HuH-7.5 (cell line): ENCODE results near the gene AGBL1.
"Not testable (repeated sequence)": the region's sequence is repeated elsewhere in the genome, so short reads cannot be mapped to it uniquely, and the experiment has no call there.

Experiments
- DNase-seq: peaks from one replicate; pipeline ENCODE4 v3.0.0; 2011; ENCODE audit warnings: low spot score

Gene AGBL1

GRCh38 chr15:86959254-86959653 lies 879.6 kb downstream of the AGBL1 start:
- DNase-seq, result no peak

GRCh38 chr15:86961669-86962068 lies 882.0 kb downstream of the AGBL1 start:
- no peak for DNase-seq

- no peak for DNase-seq
Observed at GRCh38 chr15:86964271-86964670, 884.6 kb downstream of the AGBL1 start.

- no peak for DNase-seq
Observed at GRCh38 chr15:86968244-86968643, 888.6 kb downstream of the AGBL1 start.

GRCh38 chr15:86969364-86969763 lies 889.7 kb downstream of the AGBL1 start:
- DNase-seq, result no peak

- no peak for DNase-seq
Observed at GRCh38 chr15:86973284-86973844, 893.7 kb downstream of the AGBL1 start.

- no peak for DNase-seq
Observed at GRCh38 chr15:86988033-86988432, 908.4 kb downstream of the AGBL1 start.

GRCh38 chr15:87021751-87022150 lies 942.1 kb downstream of the AGBL1 start:
- no peak for DNase-seq

- no peak for DNase-seq
Observed at GRCh38 chr15:87031540-87032230, 952.0 kb downstream of the AGBL1 start.

- DNase-seq, result no peak
Observed at GRCh38 chr15:87032295-87032694, 952.6 kb downstream of the AGBL1 start.

GRCh38 chr15:87033056-87033455 lies 953.4 kb downstream of the AGBL1 start:
- DNase-seq, result no peak

- no peak for DNase-seq
Observed at GRCh38 chr15:87034886-87035285, 955.2 kb downstream of the AGBL1 start.

- no peak for DNase-seq
Observed at GRCh38 chr15:87038404-87038803, 958.7 kb downstream of the AGBL1 start.

- not testable (repeated sequence) for DNase-seq
Observed at GRCh38 chr15:87042619-87043018, 962.9 kb downstream of the AGBL1 start.

- DNase-seq, result no peak
Observed at GRCh38 chr15:87045746-87046145, 966.1 kb downstream of the AGBL1 start.

GRCh38 chr15:87047203-87047965 lies 967.7 kb downstream of the AGBL1 start:
- DNase-seq, result no peak
